ENCODE data around the gene TREML4.

- no peak for TF ChIP-seq CTCF (IDR thresholded peaks at IDR 0.05)
- TF ChIP-seq POLR2AphosphoS5 (IDR thresholded peaks at IDR 0.05) = no peak
- TF ChIP-seq POLR2A (IDR thresholded peaks at IDR 0.05) = no peak
- no peak for TF ChIP-seq EP300 (IDR thresholded peaks at IDR 0.05; ENCODE audit: low read depth)
Observed at GRCh38 chr6:41190791-41191190, 37.4 kb upstream of the TREML4 start.

Data from transverse colon (tissue), 4 donors.